GM18873 (cell line): ENCODE data around the gene LSR.

Experiments
- ATAC-seq: cut with Tn5 transposase; IDR thresholded peaks from one replicate; pipeline ENCODE4 v1.9.1; 2021; ENCODE audit warnings: mild to moderate bottlenecking, moderate library complexity, moderate number of reproducible peaks; ENCODE audit not compliant: unreplicated experiment, low FRiP score

LSR gene, protein sequence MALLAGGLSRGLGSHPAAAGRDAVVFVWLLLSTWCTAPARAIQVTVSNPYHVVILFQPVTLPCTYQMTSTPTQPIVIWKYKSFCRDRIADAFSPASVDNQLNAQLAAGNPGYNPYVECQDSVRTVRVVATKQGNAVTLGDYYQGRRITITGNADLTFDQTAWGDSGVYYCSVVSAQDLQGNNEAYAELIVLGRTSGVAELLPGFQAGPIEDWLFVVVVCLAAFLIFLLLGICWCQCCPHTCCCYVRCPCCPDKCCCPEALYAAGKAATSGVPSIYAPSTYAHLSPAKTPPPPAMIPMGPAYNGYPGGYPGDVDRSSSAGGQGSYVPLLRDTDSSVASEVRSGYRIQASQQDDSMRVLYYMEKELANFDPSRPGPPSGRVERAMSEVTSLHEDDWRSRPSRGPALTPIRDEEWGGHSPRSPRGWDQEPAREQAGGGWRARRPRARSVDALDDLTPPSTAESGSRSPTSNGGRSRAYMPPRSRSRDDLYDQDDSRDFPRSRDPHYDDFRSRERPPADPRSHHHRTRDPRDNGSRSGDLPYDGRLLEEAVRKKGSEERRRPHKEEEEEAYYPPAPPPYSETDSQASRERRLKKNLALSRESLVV

DNA sequence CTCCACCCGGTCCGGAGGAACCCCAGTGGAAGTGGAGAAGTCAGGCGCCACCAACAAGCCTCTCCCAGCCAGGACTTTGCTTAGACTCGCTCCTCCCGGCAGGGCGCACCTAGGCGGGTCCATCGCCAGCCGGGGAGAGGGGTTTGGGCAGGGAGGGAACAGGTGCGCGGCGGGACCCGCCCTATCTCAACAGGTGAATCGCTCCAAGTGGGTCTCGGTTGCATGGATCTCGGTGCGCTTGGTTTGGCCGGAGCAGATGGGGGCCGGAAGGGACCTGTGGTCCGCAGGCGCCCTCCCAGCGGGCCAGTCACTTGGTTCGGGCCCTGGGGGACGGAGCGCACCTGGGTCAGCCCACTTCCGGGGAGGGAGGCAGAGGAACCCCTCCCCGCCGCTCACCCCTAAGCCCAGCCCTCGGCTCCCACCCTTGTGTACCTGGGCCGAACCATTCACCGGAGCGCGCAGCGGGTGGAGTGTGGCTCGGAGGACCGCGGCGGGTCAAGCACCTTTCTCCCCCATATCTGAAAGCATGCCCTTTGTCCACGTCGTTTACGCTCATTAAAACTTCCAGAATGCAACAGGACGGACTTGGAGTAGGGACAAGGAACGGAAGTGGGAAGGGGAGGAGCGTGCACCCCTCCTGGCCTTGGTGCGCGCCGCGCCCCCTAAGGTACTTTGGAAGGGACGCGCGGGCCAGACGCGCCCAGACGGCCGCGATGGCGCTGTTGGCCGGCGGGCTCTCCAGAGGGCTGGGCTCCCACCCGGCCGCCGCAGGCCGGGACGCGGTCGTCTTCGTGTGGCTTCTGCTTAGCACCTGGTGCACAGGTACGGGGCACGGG is at the start of gene LSR:
Gene LSR, plus strand, starts transcription at position 693 of the 836 bp plus-strand sequence. Its CDS starts 21 bp downstream, at position 714.
- ATAC-seq = peak; percentile 56

DNA sequence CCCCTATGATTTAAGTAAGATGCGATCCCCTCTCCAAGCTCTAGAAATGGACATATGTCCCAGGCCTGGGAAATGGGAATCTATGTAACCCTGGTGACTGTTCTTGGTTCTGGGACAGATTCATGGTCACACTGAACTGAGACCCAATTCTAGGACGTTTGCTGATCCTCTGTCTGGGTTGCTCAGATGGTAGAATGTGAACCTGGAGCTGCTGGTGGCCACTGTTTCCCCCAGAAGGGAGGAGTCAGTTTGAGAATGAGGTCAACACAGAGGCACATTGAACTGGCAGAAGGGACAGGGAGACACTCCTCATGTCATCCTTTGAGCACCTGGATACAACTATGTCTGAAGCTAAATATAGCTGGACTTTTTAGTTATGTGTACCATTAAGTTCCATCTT is 49.3 kb upstream of the LSR start:
- no peak for ATAC-seq

DNA sequence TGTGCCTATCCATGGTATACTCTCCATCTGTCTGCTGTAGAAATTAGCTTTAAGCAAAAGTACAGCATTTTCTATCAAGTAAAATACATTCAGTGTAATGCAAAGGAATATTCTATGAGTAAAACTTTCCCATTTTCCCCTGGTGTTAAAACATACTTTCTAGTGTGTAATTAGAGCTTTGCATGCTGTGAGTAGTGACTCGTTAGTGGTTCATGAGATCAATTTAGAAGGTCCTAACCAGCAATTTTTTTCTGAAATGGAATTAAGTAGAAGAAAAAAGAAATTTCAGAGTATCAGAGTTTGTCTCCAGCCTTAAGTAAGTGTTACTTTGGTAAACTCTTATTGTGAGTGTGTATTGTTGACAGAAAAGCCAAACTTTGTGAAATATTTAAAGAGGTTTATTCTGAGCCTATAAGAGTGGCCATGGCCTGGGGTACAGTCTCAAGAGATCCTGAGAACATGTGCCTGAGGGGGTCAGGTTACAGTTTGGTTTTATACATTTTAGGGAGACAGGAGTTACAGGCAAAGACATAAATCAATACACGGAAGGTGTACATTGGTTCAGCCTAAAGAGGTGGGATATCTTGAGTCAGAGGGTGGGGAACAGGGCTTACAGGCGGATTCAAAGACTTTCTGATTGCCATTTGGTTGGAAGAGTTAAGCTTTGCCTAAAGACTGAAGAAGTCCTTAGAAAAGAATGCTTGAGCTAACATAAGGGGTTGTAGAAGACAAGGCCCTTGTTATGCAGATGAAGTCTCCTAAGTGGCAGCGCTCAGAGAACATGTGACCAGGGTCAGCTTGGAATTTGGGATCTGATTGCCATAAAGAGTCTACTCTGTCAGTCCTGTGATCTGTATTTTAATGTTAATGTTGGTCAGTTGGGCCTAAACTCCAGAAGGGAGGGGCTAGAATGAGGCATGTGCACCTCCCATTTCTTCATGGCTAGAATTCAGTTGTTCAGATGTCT is 45.8 kb upstream of the LSR start:
- ATAC-seq = no peak

DNA sequence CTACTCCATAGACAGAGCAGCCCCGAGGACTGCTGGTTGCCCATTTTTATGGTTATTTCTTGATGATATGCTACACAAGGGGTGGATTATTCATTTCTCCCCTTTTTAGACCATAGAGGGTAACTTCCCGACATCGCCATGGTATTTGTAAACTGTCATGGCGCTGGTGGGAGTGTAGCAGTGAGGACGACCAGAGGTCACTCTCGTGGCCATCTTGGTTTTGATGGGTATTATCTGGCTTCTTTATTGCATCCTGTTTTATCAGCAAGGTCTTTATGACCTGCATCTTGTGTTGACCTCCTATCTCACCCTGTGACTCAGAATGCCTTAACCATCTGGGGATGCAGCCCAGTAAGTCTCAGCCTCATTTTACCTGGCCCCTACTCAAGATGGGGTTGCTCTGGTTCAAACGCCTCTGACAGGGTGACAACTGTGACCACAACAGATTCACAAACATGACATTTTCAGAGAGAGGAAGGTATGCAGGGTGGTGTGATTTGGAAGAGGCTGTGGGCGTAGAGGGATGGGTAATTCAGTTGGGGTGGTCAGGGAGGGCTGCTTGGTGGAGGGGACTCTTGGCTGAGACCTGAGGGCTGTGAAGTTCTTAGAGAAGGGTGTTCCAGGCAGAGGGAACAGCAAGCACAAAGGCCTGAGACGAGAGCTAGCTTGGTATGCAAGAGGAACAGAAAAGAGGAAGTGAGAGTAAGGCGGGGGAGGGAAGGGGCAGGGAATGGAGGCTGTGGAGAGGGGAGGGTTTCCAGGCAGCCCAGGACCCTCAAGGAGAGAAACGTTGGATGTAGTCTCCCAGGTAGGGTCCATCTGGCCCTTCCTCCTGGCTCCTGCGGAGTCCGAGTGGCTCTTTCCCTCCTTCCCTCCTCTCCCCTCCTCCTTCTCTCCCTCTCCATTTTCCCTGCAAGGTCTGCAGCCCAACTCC is 43.7 kb upstream of the LSR start:
- ATAC-seq = no peak

DNA sequence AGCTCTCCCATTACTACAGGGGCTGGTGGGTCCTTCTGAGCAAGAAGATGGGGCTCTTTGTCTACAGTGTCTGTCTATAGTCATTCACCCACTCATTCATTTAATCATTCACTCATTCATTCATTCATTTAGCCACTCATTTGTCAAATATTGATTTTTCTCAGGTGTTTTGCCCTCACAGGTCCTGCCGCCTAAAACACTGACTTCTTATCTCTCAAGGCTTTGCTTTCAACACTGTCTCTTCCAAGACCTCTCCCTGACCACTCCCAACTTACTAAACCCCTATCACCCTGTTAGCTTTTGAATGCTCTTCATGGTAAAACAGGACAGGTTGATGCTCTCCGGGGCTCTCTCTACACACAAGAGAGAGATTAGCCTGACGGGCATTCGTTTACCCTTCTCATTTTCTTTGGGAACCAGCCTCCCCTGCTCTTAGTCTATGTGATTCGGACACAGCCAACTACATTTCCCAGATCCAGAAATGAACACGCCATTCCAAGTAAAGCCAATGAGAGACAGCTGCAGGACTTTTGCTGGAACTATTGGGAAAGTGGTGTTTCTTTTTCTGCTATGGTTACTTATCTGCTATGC is 43.0 kb upstream of the LSR start:
- no peak for ATAC-seq

DNA sequence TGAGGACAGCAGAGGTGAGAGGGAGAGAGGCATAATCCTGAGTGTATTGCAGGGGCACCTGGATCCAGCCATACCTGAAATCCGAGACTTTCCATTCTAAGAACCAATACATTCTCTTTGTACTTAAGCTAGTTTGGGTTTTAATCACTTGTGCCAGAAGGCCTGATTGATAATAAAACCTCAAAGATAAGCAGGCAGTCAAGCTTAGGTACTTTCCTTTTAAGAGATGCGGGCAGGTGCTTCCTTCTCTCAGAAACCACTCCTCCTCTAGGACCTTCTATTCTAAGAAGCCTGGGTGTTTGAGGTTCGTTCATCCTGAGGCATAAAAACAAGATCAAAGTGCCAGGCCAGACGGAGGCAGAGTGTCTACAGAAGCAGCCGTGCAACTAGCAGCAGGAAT is 42.4 kb upstream of the LSR start:
- ATAC-seq = no peak

DNA sequence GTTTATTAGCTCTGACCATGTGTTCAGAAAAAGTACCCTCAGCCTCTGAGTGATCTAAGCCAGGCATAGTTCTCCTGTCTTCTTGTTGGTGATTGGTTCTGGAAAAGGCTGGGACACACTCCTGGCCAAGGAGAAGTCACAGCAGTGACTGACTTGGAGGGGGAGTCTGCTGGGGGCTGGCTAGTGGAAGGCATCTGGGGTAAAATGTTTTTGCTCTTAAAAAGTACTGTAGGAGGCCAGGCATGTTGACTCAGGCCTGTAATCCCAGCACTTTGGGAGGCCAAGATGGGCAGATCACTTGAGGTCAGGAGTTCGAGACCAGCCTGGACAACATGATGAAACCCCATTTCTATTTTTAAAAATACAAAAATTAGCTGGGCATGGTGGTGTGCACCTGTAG is 41.9 kb upstream of the LSR start:
- no peak for ATAC-seq

DNA sequence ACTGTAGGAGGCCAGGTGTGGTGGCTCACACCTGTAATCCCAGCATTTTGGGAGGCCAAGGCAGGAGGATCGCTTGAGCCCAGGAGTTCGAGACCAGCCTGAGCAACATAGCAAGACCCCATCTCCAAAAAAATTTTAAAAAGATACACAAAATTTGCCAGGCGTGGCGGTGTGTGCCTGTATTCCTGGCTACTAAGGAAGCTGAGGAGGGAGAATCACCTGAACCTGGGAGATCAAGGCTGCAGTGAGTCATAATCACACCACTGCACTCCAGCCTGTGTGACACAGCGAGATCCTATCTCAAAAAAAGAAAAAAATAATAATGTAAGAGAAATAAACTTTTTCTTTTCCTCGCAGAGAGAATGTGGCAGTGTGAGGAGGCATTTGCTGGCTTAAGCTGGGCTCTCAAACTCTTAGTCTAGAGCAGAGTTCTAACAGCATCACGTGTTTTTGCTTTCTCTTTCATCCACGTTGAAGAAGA is 41.4 kb upstream of the LSR start:
- no peak for ATAC-seq

DNA sequence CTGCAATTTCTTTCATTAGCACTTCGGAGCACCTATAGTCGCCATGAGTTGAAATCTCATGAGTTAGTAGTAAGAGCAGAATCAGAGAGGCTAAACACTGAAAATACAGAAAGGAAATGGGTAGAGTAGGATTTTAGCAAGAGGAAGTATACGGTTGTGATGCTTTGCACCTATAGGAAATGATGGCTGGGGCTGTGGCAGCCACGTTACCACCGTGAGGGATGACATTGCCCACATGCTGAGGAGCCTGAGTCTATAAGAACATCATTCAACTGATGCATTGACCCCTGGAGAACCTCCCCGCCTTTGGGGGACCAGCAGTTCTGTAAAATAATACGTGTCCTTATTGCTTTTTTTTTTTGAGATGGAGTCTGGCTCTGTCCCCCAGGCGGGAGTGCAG is 40.7 kb upstream of the LSR start:
- ATAC-seq = no peak

DNA sequence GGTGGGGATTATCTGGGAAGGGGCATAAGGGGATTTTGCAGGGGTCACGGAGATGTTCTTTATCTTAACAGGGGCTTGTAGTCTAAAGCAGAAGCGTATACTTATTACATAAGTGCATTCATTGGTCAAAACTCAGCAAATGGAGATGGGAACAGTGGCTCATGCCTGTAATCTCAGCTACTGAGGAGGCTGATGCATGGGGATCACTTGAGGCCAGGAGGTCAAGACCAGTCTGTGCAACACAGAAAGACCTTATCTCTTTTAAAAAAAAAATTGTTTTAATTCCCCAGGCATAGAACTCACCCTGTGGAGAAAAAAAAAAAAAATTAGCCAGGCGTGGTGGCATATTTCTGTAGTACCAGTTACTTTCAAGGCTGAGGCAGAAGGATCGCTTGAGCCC is 39.2 kb upstream of the LSR start:
- ATAC-seq = no peak

DNA sequence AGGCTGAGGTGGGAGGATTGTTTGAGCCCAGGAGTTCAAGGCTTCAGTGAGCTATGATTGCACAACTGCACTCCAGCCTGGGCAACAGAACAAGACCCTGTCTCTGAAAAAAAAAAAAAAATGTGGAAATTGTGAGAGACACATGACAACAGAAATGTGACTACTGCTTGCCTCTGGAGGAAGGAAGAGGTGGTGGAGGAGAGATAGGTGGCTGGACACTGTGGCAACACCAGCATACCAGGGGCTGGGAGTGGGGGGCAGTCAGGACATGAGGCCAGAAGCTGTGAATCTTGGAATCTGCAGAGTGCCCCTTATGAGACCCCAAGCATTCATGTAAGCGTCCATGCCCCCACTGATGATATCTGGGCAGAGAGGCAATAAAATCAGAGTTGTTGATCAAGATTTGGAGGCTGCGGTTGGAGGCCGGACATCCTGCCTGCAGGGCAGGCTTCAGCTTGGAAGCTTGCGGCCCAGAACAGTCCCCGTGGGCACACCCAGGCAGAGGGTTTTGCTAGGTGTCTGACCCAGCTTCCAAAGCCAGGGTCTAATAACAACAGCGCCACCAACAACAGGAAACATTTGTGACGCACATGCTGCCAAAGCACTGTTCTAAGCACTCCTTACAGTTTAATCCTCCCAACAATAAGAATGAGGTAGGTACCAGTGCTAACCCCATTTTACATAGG is 37.1 kb upstream of the LSR start:
- ATAC-seq = no peak

DNA sequence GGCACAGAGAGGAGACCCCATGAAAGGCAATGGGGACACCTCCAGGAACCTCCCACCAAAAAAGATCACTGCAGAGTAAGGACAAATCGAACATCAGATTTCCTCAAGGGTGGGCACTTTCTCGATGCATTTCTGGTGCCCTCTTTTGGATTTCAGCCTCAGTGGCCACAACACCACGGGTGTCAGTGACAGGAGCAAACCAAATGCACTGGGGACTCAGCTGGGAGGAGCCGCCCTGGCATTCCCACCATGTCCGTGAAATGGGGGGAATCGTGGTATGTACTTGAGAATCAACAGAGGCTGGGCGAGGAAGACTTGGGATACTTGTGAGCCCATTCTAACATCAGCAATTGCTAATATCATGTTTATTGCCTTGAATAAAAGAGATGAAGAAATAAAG is 36.6 kb upstream of the LSR start:
- ATAC-seq = no peak

DNA sequence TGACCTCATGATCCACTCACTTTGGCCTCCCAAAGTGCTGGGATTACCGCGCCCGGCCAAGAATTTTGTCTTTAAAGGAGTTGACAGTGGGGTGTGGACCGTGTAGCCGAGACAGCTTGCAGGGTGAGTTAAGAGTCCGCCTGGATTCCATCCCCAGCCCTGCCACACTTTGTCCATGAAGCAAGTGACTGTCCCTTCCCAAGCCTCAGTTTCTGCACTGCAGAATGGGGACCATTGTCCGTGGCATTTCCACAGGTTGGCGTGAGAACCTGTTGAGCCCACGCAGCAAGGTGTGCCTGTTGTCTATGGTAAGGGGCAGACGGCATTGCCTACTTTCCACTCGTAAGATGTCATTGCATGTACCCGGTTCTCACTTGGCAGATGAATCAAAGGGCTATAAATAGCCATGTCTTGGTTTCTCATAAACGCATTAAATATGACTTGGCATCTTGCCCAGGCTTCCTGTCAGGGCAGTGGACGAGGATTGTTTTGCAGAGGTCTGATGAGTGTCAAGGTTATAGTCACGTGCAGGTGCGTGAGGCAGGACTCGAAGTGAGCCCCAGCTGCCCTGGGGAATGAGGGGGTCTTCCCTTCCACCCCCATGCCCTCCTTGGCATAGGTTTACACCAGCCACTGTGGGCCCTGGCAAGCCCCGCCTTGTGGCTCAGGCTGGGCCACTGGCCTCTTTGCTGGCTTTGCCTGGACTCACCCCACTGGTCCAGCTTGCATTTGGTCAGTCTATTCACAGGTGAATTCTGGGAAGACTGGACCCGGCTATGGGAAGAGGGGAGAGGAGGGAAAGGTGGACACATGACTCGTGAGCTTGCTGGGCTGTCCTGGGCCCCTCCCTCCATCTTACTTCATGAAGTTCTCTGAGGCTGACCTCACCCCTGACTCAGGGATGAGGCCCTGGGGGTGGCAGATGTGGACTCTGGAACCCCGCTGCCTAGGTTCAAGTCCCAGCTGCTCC is 34.9 kb upstream of the LSR start:
- ATAC-seq = no peak

DNA sequence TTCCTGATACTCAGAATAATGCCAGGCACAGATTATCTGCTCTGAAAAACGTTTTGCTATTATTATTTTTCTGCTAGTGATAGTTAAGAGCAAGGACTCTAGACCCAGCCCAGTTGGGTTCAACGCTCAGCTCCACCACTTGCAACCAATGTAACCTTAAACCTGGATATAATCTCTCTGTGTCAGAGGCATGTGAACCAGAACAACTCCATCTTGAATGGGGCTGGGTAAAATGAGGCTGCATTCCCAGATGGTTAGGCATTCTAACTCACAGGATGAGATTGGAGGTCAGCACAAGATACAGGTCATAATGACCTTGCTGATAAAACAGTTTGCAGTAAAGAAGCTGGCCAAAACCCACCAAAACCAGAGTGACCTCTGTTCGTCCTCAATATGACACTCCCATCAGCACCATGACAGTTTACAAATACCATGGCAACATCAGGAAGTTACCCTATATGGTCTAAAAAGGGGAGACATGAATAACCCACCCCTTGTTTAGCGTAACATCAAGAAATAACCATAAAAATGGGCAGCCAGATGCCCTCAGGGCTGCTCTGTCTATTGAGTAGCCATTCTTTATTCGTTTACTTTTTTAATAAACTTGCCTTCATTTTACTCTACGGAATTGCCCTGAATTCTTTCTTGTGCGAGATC is 33.9 kb upstream of the LSR start:
- no peak for ATAC-seq

DNA sequence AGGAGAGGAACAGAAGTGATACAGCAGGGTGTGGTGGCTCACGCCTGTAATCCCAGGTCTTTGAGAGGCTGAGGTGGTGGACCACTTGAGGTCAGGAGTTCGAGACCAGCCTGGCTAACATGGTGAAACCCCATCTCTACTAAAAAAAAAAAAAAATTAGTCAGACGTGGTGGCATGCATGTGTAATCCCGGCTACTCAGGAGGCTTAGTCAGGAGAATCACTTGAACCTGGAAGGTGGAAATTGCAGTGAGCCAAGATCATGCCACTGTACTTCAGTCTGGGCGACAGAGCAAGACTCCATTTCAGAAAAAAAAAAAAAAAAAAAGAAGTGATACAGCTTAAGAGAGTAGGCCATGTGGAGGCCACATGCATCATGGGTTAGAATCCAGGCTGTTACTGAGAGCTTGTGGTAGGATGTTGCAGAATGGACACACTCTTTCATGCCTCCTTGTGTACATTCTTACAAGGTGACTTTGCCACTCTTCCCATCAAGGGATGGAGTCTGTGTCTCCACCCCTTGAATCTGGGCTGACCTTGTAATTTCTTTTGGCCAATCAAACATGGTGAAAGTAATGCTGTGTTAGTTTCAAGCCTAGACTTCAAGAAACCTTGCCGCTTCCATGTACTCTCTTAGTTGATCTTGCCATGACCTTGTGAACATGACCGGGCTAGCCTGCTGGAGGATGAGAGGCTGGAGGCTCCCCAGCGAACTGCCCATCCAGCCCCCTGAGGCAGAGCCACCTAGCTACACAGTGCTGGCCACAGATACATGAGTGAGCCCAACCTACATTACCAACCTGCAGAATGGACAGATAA is 32.6 kb upstream of the LSR start:
- no peak for ATAC-seq
